Measurements from ENCODE around the gene GDF7.

Gene GDF7

GRCh38 chr2:20661421-20662307 is 5.3 kb upstream of the GDF7 start:
- peak; percentile 65 for DNase-seq (ENCODE audit: low read depth)

GRCh38 chr2:20662308-20662937 is 4.5 kb upstream of the GDF7 start:
- DNase-seq (ENCODE audit: low read depth), result no peak

- DNase-seq (ENCODE audit: low read depth), result no peak
These were observed 3.5 kb upstream of the GDF7 start for GRCh38 chr2:20663196-20664070.

- no peak for DNase-seq (ENCODE audit: low read depth)
These were observed 2.9 kb upstream of the GDF7 start for GRCh38 chr2:20664071-20664390.

- no peak for DNase-seq (ENCODE audit: low read depth)
These were observed 2.3 kb upstream of the GDF7 start for GRCh38 chr2:20664431-20665242.

- DNase-seq (ENCODE audit: low read depth), result no peak
These were observed 1.5 kb upstream of the GDF7 start for GRCh38 chr2:20665243-20666004.

- no peak for DNase-seq (ENCODE audit: low read depth)
These were observed 990 bp upstream of the GDF7 start for GRCh38 chr2:20666005-20666303.

- no peak for DNase-seq (ENCODE audit: low read depth)
These were observed 197 bp downstream of the GDF7 start for GRCh38 chr2:20667151-20667530.

- no peak for DNase-seq (ENCODE audit: low read depth)
These were observed 822 bp downstream of the GDF7 start for GRCh38 chr2:20667531-20668401.

- DNase-seq (ENCODE audit: low read depth), result no peak
These were observed 1.5 kb downstream of the GDF7 start for GRCh38 chr2:20668451-20668850.

GRCh38 chr2:20668871-20669475 is 2.0 kb downstream of the GDF7 start:
- DNase-seq (ENCODE audit: low read depth), result no peak

- DNase-seq (ENCODE audit: low read depth), result no peak
These were observed 2.8 kb downstream of the GDF7 start for GRCh38 chr2:20669562-20670314.

GRCh38 chr2:20670315-20671035 is 3.5 kb downstream of the GDF7 start:
- no peak for DNase-seq (ENCODE audit: low read depth)

- no peak for DNase-seq (ENCODE audit: low read depth)
These were observed 4.2 kb downstream of the GDF7 start for GRCh38 chr2:20671036-20671735.

GRCh38 chr2:20671736-20672080 is 4.8 kb downstream of the GDF7 start:
- no peak for DNase-seq (ENCODE audit: low read depth)

GRCh38 chr2:20672201-20672951 is 5.4 kb downstream of the GDF7 start:
- DNase-seq (ENCODE audit: low read depth), result no peak

- DNase-seq (ENCODE audit: low read depth), result no peak
These were observed 6.9 kb downstream of the GDF7 start for GRCh38 chr2:20673686-20674308.
